ENCODE data around the gene CBL.
A peak's percentile ranks its signal among the peaks of the same experiment; 100 is the strongest.

Gene CBL

DNA sequence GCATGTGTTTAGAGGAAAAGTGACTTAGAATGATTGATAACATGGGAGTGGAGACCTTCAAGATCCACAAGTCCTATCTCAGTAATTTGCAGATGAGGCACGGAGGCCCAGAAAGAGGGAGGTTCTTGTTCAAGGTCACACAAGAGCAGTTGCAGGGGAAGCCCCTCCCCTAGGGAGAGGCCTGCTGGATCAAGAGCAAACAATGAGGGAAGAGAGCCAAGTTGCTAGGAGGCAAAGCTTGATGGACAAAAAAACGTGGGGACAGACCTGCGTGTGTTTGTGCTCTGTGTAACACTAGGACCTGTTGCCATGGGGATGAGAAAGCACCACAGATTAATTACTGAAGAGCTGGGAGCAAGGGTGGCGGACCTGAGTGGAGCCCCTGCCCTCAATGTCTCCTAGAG lies 146.7 kb downstream of the CBL start:
- 40 to 45% methylated on average over 4 of the region's 4 CpGs for WGBS, 2 experiments

DNA sequence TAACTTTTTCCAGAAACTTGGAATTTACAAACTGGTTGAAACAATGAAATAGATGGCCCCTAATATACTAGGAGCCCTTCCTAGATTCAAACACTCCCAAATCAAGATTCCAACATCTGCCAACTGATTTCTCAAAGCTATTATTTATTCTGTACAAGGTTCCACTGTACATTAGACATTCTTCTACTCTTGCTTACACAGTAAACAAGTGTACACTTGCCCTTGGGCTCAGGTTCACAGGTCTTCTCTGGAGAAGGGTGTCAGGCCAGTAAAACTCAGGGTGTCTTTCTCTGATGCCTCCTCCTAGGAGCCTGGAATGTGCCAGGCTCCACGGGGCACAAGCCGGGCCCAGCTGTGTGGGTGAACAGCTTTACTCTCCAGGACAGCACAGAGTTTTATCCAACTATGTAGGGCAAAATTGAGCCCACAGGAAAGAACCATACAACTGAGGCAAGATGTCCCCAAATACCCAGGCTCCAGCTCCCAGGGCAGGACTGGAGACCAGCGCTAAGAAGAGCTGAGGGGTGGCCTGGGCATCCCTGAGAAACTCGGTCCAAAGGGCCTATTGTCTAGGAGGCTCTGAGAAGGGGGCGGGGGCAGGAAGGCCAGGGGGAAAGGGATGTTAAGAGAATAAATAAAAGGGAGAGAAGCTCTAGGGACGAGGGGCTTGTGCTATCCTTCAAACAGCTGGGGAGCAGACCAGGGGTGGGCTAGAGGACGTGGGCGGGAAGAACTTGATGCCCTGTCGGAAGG lies 149.1 kb downstream of the CBL start:
- Histone ChIP-seq H3K4me1 (ENCODE audit: control insufficient read depth, insufficient read depth, low read length) (peaks cover 11% of the 10 kb centered on the region), H3K36me3 (ENCODE audit: control insufficient read depth, insufficient read depth, low read length) (peaks cover 5% of the 10 kb centered on the region), H3K4me3 (ENCODE audit: insufficient read depth, low read depth, low read length) (no peak overlapping the region), H3K9me3 (ENCODE audit: control insufficient read depth, low read length) (no peaks in the 10 kb centered on the region), H3K27me3 (ENCODE audit: control insufficient read depth, insufficient read depth, low read length, poor library complexity, severe bottlenecking) (peaks cover 5% of the 10 kb centered on the region), H3K27ac (ENCODE audit: insufficient read depth, low read depth, low read length, poor library complexity, severe bottlenecking) (no peak overlapping the region)
- WGBS, 2 experiments = 60 to 62% methylated on average over 9 of the region's 9 CpGs

More for the DNA sequence above, 146.7 kb downstream of the CBL start:
- peaks cover 11% of the 10 kb centered on the region for H3K4me1 ChIP-seq (ENCODE audit: control insufficient read depth, insufficient read depth, low read length)
- no peak overlapping the region for H3K4me3 ChIP-seq (ENCODE audit: insufficient read depth, low read depth, low read length)
- no peaks in the 10 kb centered on the region for H3K36me3 ChIP-seq (ENCODE audit: control insufficient read depth, insufficient read depth, low read length)
- no peak overlapping the region for H3K27ac ChIP-seq (ENCODE audit: insufficient read depth, low read depth, low read length, poor library complexity, severe bottlenecking)
- no peaks in the 10 kb centered on the region for H3K9me3 ChIP-seq (ENCODE audit: control insufficient read depth, low read length)
- peaks cover 5% of the 10 kb centered on the region for H3K27me3 ChIP-seq (ENCODE audit: control insufficient read depth, insufficient read depth, low read length, poor library complexity, severe bottlenecking)

DNA sequence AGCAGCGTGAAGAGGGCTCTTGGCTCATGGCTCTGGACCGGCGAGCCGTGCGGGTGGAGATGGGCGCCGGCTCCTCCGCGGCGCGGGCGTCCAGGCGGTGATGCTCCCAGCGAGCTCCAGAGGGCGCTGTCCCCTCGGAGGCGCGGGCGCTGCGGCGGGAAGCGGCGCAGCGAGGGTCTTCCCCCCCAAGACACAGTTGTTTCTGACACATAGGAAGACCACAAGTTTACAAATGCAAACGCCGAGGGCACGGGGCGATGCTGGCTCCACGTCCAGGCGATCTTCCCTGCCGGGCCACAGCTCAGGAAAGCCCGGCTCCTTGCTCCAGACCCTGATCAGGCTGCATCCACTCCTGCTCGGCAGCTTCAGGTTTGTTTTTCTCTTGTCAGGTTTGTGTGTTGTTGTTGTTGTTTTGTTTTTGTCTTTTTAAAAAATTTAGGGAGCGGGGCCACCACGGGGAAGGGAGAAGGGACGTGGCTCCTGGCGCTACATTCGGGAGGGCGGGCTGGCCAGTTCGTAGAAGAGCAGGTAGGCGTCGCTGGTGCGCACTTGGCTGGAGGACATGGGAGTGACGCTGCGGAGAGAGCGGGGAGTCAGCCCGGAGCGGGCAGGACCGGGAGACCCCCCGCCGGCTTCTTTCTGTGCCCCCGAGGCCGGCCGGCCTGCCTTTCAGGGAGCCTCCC lies 150.4 kb downstream of the CBL start:
- Histone ChIP-seq H3K36me3 (ENCODE audit: control insufficient read depth, insufficient read depth, low read length) (peaks cover 5% of the 10 kb centered on the region), H3K9me3 (ENCODE audit: control insufficient read depth, low read length) (no peaks in the 10 kb centered on the region), H3K4me1 (ENCODE audit: control insufficient read depth, insufficient read depth, low read length) (peaks cover 20% of the 10 kb centered on the region), H3K4me3 (ENCODE audit: insufficient read depth, low read depth, low read length) (peak overlapping the region; percentile 38), H3K27me3 (ENCODE audit: control insufficient read depth, insufficient read depth, low read length, poor library complexity, severe bottlenecking) (peaks cover 5% of the 10 kb centered on the region), H3K27ac (ENCODE audit: insufficient read depth, low read depth, low read length, poor library complexity, severe bottlenecking) (no peak overlapping the region)
- 2% methylated on average over 54 of the region's 54 CpGs for WGBS, 2 experiments

DNA sequence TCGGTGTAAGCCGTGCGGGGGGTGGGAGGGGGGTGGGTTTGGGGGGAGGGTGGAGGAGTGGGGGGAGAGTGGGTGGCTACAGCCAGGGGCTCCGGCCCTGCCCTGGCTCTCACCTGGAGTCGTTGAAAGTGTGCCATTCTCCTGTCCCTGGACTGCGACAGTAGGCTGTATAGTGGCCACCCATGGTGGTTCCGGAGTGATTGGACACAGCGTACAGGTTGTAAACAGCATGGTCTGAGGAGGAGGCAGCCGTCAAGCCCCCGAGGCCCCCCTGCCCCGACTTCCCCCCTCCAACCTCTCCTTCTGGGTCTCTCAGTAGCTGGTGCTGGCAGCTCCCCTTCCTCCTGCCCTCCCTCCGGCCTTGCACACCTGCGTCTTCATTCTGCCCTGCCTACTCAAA lies 150.9 kb downstream of the CBL start:
- Histone ChIP-seq H3K4me3 (ENCODE audit: insufficient read depth, low read depth, low read length) (no peak overlapping the region), H3K9me3 (ENCODE audit: control insufficient read depth, low read length) (no peaks in the 10 kb centered on the region), H3K36me3 (ENCODE audit: control insufficient read depth, insufficient read depth, low read length) (peaks cover 5% of the 10 kb centered on the region), H3K4me1 (ENCODE audit: control insufficient read depth, insufficient read depth, low read length) (peaks cover 26% of the 10 kb centered on the region), H3K27me3 (ENCODE audit: control insufficient read depth, insufficient read depth, low read length, poor library complexity, severe bottlenecking) (peaks cover 6% of the 10 kb centered on the region), H3K27ac (ENCODE audit: insufficient read depth, low read depth, low read length, poor library complexity, severe bottlenecking) (no peak overlapping the region)
- 80 to 82% methylated on average over 10 of the region's 13 CpGs for WGBS, 2 experiments

Measured in ectodermal cell (in vitro differentiated cells).